Measurements from ENCODE around the gene MPDZ.
"Not testable (repeated sequence)": the region's sequence is repeated elsewhere in the genome, so short reads cannot be mapped to it uniquely, and the experiment has no call there.

MPDZ gene

DNA sequence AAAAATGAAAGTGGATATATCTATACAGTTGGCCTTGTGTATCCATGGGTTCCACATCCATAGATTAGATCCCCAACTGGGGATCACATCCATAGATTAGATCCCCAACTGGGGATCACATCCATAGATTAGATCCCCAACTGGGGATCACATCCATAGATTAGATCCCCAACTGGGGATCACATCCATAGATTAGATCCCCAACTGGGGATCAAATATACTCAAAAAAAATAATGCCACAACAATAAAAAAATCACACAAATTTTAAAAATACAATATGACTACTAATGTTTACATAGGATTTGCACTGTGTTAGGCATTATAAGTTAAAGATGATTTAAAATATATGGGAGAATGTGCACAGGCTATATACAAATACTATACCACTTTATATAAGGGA is 56.8 kb downstream of the MPDZ start:
- not testable (repeated sequence) for H3K4me1 ChIP-seq (ENCODE audit: control insufficient read depth in 1 of 2, insufficient read depth in 2 of 2, low read length in 2 of 2); H3K27me3 ChIP-seq (ENCODE audit: control insufficient read depth in 1 of 2, insufficient read depth in 2 of 2, low read length in 2 of 2); H3K36me3 ChIP-seq (ENCODE audit: control insufficient read depth in 1 of 2, insufficient read depth in 2 of 2, low read length in 2 of 2); H3K9me3 ChIP-seq (ENCODE audit: control insufficient read depth in 1 of 2, low read length in 2 of 2); H3K4me3 ChIP-seq (ENCODE audit: low read depth in 1 of 2, low read length in 2 of 2); H3K9ac ChIP-seq (ENCODE audit: low read depth in 1 of 2, low read length in 2 of 2); H3K27ac ChIP-seq (ENCODE audit: low read depth, low read length)

DNA sequence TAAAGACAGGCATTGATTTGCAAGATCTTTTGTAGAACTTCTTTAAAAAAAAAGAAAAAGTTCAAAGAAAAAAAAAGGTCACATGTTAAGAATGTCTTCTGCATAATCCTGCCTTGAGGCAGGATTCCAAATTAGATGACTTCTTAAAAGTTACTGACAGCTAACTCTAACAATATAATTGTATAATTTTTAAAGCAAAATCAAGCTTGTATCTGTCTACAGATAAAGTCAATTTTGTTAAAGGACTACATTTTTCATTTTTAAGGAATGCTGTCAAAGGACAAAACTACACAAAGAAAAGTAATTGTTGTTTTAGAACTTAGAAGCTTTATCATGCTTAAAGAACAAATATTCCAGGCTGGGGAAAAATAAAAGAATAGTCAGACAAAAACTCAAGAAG is 57.8 kb downstream of the MPDZ start:
- Histone ChIP-seq H3K27me3 (ENCODE audit: control insufficient read depth in 1 of 2, insufficient read depth in 2 of 2, low read length in 2 of 2) (no peaks in the 10 kb centered on the region), H3K27ac (ENCODE audit: low read depth, low read length) (no peak overlapping the region), H3K9ac (ENCODE audit: low read depth in 1 of 2, low read length in 2 of 2) (no peak overlapping the region), H3K4me3 (ENCODE audit: low read depth in 1 of 2, low read length in 2 of 2) (no peak overlapping the region), H3K4me1 (ENCODE audit: control insufficient read depth in 1 of 2, insufficient read depth in 2 of 2, low read length in 2 of 2) (no peaks in the 10 kb centered on the region), H3K36me3 (ENCODE audit: control insufficient read depth in 1 of 2, insufficient read depth in 2 of 2, low read length in 2 of 2) (no peaks in the 10 kb centered on the region), H3K9me3 (ENCODE audit: control insufficient read depth in 1 of 2, low read length in 2 of 2) (no peaks in the 10 kb centered on the region)

DNA sequence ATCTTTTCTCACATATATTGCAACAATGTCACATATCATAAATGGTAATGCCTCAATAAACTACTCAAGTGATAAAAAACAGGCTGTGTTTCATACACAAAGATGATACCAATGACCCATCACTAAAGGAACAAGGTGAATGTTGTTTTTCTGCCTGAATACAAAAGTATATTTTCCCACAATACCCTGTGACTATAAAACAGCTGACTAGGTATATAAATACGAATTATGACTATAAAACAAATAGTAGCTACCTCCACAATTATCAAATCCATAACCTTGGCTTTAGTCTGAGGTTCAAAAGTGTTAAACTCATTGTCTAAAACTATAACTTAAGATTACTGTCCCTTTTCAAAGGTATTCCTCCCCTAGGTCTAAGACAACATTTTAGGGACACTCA is 58.7 kb downstream of the MPDZ start:
- Histone ChIP-seq H3K9me3 (ENCODE audit: control insufficient read depth in 1 of 2, low read length in 2 of 2) (no peaks in the 10 kb centered on the region), H3K4me3 (ENCODE audit: low read depth in 1 of 2, low read length in 2 of 2) (no peak overlapping the region), H3K36me3 (ENCODE audit: control insufficient read depth in 1 of 2, insufficient read depth in 2 of 2, low read length in 2 of 2) (no peaks in the 10 kb centered on the region), H3K4me1 (ENCODE audit: control insufficient read depth in 1 of 2, insufficient read depth in 2 of 2, low read length in 2 of 2) (no peaks in the 10 kb centered on the region), H3K9ac (ENCODE audit: low read depth in 1 of 2, low read length in 2 of 2) (no peak overlapping the region), H3K27me3 (ENCODE audit: control insufficient read depth in 1 of 2, insufficient read depth in 2 of 2, low read length in 2 of 2) (no peaks in the 10 kb centered on the region), H3K27ac (ENCODE audit: low read depth, low read length) (no peak overlapping the region)

DNA sequence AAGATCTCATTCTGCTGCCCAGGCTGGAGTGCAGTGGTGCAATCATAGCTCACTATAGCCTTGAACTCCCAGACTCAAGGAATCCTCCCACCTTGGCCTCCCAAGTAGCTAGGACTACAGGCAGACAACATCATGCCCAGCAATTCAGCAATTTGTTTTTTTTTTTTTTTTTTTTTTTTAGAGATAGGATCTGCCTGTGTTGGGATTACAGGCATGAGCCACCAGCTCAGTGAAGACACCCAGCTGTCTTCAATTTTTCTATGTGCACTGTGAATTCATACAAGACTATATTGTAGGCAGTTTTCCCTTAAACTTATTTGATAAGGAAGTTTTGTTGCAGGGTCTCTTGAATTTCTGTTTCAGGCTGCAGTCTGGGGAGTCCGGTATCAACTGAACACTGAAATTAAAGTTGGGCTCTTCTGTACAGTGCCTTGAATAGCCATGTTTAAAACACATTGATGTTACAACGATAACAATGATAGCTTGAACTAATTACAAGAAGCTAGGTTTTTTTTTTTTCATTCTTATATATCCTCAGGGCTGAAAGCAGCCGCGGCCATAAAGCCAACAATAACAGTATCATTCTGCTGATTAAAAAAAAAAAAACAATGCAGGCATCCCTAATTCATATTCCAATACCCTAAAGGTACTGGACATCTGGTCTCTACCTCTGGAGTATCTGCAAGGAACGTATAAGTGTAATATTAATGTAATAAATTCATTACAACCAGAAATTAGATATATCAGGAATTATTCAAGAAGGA is 63.5 kb downstream of the MPDZ start:
- no peaks in the 10 kb centered on the region for H3K4me1 ChIP-seq (ENCODE audit: control insufficient read depth in 1 of 2, insufficient read depth in 2 of 2, low read length in 2 of 2)
- H3K36me3 ChIP-seq (ENCODE audit: control insufficient read depth in 1 of 2, insufficient read depth in 2 of 2, low read length in 2 of 2) = no peaks in the 10 kb centered on the region
- no peak overlapping the region for H3K9ac ChIP-seq (ENCODE audit: low read depth in 1 of 2, low read length in 2 of 2)
- H3K27ac ChIP-seq (ENCODE audit: low read depth, low read length) = no peak overlapping the region
- H3K9me3 ChIP-seq (ENCODE audit: control insufficient read depth in 1 of 2, low read length in 2 of 2) = no peaks in the 10 kb centered on the region
- no peak overlapping the region for H3K4me3 ChIP-seq (ENCODE audit: low read depth in 1 of 2, low read length in 2 of 2)
- H3K27me3 ChIP-seq (ENCODE audit: control insufficient read depth in 1 of 2, insufficient read depth in 2 of 2, low read length in 2 of 2) = no peaks in the 10 kb centered on the region

DNA sequence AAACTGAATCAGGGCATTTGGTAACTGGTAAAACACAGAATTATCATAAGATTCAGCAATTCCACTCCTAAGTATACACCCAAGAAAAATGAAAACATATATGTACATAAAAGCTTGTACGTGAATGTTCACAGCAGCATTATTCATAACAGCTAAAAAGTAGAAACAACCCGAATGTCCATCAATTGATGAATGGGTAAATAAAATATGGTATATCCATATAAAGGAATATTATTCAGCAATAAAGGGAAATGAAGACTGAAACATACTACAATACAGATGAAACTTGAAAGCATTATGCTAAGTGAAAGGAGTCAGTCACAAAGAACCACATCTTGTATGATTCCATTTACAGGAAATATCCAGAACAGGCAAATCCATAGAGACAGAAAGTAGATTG is 65.5 kb downstream of the MPDZ start:
- no peak overlapping the region for H3K4me3 ChIP-seq (ENCODE audit: low read depth in 1 of 2, low read length in 2 of 2)
- no peak overlapping the region for H3K27ac ChIP-seq (ENCODE audit: low read depth, low read length)
- no peaks in the 10 kb centered on the region for H3K27me3 ChIP-seq (ENCODE audit: control insufficient read depth in 1 of 2, insufficient read depth in 2 of 2, low read length in 2 of 2)
- H3K36me3 ChIP-seq (ENCODE audit: control insufficient read depth in 1 of 2, insufficient read depth in 2 of 2, low read length in 2 of 2) = no peaks in the 10 kb centered on the region
- no peak overlapping the region for H3K9ac ChIP-seq (ENCODE audit: low read depth in 1 of 2, low read length in 2 of 2)
- H3K9me3 ChIP-seq (ENCODE audit: control insufficient read depth in 1 of 2, low read length in 2 of 2) = no peaks in the 10 kb centered on the region
- H3K4me1 ChIP-seq (ENCODE audit: control insufficient read depth in 1 of 2, insufficient read depth in 2 of 2, low read length in 2 of 2) = no peaks in the 10 kb centered on the region

DNA sequence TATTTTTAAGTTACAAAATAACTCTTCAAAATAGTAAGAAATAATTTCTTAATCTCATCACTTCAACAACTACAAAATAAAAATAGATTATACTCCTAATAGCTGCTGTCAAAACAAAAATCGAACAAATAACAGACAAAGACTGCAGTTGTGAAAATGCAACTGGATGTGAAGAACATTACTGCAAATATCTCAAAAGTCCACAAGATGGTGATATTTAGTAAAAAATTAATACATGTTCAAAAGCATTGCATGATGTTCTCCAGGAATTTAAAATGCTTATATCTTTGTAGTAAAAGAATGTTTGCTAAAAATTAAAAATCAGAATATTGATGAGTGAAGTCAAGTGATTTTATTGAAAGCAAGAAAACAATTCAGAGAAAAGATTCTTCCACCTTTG is 66.2 kb downstream of the MPDZ start:
- no peak overlapping the region for H3K27ac ChIP-seq (ENCODE audit: low read depth, low read length)
- H3K4me1 ChIP-seq (ENCODE audit: control insufficient read depth in 1 of 2, insufficient read depth in 2 of 2, low read length in 2 of 2) = no peaks in the 10 kb centered on the region
- no peak overlapping the region for H3K4me3 ChIP-seq (ENCODE audit: low read depth in 1 of 2, low read length in 2 of 2)
- H3K27me3 ChIP-seq (ENCODE audit: control insufficient read depth in 1 of 2, insufficient read depth in 2 of 2, low read length in 2 of 2) = no peaks in the 10 kb centered on the region
- H3K36me3 ChIP-seq (ENCODE audit: control insufficient read depth in 1 of 2, insufficient read depth in 2 of 2, low read length in 2 of 2) = no peaks in the 10 kb centered on the region
- no peaks in the 10 kb centered on the region for H3K9me3 ChIP-seq (ENCODE audit: control insufficient read depth in 1 of 2, low read length in 2 of 2)
- H3K9ac ChIP-seq (ENCODE audit: low read depth in 1 of 2, low read length in 2 of 2) = no peak overlapping the region

DNA sequence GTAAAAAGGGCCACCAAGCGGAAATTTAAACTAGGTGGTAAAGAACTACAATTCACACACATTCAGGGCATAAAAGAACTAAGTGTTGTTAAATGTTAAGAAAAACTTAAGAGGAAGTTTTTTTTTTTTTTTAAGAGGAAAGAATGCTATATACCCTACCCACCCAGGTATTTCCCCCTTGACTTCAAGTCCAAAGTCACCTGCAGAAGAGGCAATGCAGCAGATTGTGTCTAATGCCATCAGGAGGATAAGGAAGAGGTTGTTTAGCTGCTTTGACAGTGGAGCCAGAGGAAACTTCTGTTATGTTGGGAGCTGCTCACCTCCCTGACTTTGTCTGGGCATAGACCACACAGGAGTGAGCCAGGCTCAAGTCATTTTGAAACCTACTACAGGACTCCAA is 69.2 kb downstream of the MPDZ start:
- Histone ChIP-seq H3K4me3 (ENCODE audit: low read depth in 1 of 2, low read length in 2 of 2) (no peak overlapping the region), H3K9ac (ENCODE audit: low read depth in 1 of 2, low read length in 2 of 2) (no peak overlapping the region), H3K27me3 (ENCODE audit: control insufficient read depth in 1 of 2, insufficient read depth in 2 of 2, low read length in 2 of 2) (no peaks in the 10 kb centered on the region), H3K36me3 (ENCODE audit: control insufficient read depth in 1 of 2, insufficient read depth in 2 of 2, low read length in 2 of 2) (no peaks in the 10 kb centered on the region), H3K4me1 (ENCODE audit: control insufficient read depth in 1 of 2, insufficient read depth in 2 of 2, low read length in 2 of 2) (no peaks in the 10 kb centered on the region), H3K9me3 (ENCODE audit: control insufficient read depth in 1 of 2, low read length in 2 of 2) (no peaks in the 10 kb centered on the region), H3K27ac (ENCODE audit: low read depth, low read length) (no peak overlapping the region)

DNA sequence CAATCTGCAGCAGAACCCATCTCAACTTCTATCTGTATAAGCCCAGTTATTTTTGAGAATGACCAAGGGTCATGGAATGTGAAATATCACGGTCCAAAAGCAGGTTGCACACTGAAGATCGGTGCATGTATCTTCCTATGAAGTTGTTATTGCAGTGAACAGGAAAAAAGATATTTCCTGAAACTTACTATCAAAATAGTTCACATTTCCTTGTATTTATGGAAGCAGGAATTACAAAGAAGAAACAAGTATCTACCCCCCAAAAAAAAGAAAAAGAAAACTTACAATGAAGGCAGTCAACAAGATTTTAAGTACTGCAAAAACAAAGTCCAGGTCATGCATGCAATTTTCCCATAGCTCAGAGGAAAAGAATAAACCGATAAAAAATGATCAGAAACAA is 70.0 kb downstream of the MPDZ start:
- no peaks in the 10 kb centered on the region for H3K4me1 ChIP-seq (ENCODE audit: control insufficient read depth in 1 of 2, insufficient read depth in 2 of 2, low read length in 2 of 2)
- H3K27ac ChIP-seq (ENCODE audit: low read depth, low read length) = no peak overlapping the region
- no peaks in the 10 kb centered on the region for H3K9me3 ChIP-seq (ENCODE audit: control insufficient read depth in 1 of 2, low read length in 2 of 2)
- H3K27me3 ChIP-seq (ENCODE audit: control insufficient read depth in 1 of 2, insufficient read depth in 2 of 2, low read length in 2 of 2) = no peaks in the 10 kb centered on the region
- no peaks in the 10 kb centered on the region for H3K36me3 ChIP-seq (ENCODE audit: control insufficient read depth in 1 of 2, insufficient read depth in 2 of 2, low read length in 2 of 2)
- no peak overlapping the region for H3K9ac ChIP-seq (ENCODE audit: low read depth in 1 of 2, low read length in 2 of 2)
- no peak overlapping the region for H3K4me3 ChIP-seq (ENCODE audit: low read depth in 1 of 2, low read length in 2 of 2)

DNA sequence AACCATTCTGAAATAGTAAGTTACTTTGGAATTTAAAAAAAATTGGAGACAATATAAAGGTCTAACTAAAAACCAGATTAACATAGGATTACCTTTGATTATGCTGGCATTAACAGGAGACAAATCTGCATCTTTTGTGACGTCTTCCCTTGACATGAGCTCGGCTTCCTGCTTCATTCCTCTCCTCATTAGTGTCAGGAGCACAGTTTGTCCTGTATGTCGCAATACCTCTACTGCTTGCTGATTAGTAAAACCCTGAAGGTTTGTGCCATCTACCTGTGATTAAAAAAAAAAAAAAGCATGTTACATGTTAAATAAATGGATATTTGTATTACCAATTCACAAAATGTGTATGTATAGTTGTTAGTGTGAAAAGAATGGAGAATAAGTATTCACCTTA is 73.7 kb downstream of the MPDZ start:
- no peaks in the 10 kb centered on the region for H3K4me1 ChIP-seq (ENCODE audit: control insufficient read depth in 1 of 2, insufficient read depth in 2 of 2, low read length in 2 of 2)
- no peaks in the 10 kb centered on the region for H3K9me3 ChIP-seq (ENCODE audit: control insufficient read depth in 1 of 2, low read length in 2 of 2)
- H3K27me3 ChIP-seq (ENCODE audit: control insufficient read depth in 1 of 2, insufficient read depth in 2 of 2, low read length in 2 of 2) = no peaks in the 10 kb centered on the region
- no peak overlapping the region for H3K9ac ChIP-seq (ENCODE audit: low read depth in 1 of 2, low read length in 2 of 2)
- H3K36me3 ChIP-seq (ENCODE audit: control insufficient read depth in 1 of 2, insufficient read depth in 2 of 2, low read length in 2 of 2) = no peaks in the 10 kb centered on the region
- no peak overlapping the region for H3K4me3 ChIP-seq (ENCODE audit: low read depth in 1 of 2, low read length in 2 of 2)
- H3K27ac ChIP-seq (ENCODE audit: low read depth, low read length) = no peak overlapping the region

DNA sequence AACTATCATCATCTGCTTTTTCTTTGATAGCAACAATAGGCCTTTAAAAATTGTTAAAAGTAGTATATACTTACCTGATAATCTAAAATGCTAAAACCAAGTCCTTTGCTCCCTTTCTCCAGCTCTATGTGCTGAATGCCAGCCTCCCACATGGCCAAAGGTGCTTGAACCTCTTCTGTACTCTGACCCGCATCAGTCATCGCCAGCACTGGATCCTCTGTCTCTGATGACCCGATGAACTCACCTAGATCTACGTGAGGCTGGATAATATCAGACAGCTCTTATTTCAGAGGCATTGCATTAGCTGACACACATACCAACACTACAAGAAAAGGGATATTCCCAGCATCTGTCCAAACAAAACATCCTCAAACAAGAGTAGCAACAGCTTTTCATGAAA is 89.5 kb downstream of the MPDZ start:
- H3K9ac ChIP-seq (ENCODE audit: low read depth in 1 of 2, low read length in 2 of 2) = no peak overlapping the region
- no peak overlapping the region for H3K27ac ChIP-seq (ENCODE audit: low read depth, low read length)
- no peaks in the 10 kb centered on the region for H3K9me3 ChIP-seq (ENCODE audit: control insufficient read depth in 1 of 2, low read length in 2 of 2)
- H3K4me1 ChIP-seq (ENCODE audit: control insufficient read depth in 1 of 2, insufficient read depth in 2 of 2, low read length in 2 of 2) = no peaks in the 10 kb centered on the region
- no peaks in the 10 kb centered on the region for H3K27me3 ChIP-seq (ENCODE audit: control insufficient read depth in 1 of 2, insufficient read depth in 2 of 2, low read length in 2 of 2)
- no peak overlapping the region for H3K4me3 ChIP-seq (ENCODE audit: low read depth in 1 of 2, low read length in 2 of 2)
- no peaks in the 10 kb centered on the region for H3K36me3 ChIP-seq (ENCODE audit: control insufficient read depth in 1 of 2, insufficient read depth in 2 of 2, low read length in 2 of 2)

DNA sequence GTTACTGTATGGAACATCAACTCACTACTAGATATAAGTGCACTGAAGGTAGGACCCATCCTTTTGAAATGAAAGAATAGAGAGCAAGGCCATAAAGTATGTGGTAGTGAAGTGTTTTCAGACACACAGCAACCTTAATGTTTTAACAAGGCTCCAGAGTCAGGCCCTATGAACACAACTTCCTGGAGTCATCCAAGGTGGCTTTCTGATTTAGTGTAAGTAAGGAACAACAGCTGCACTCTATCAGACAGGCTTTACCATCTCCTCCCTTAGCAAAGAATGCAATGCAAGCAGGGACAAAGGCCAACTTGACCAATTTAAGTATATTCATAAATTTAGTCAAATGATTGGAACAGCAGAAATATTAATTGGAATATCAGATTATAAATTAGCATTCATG is 90.1 kb downstream of the MPDZ start:
- H3K9ac ChIP-seq (ENCODE audit: low read depth in 1 of 2, low read length in 2 of 2) = no peak overlapping the region
- no peak overlapping the region for H3K4me3 ChIP-seq (ENCODE audit: low read depth in 1 of 2, low read length in 2 of 2)
- no peaks in the 10 kb centered on the region for H3K9me3 ChIP-seq (ENCODE audit: control insufficient read depth in 1 of 2, low read length in 2 of 2)
- no peaks in the 10 kb centered on the region for H3K36me3 ChIP-seq (ENCODE audit: control insufficient read depth in 1 of 2, insufficient read depth in 2 of 2, low read length in 2 of 2)
- H3K27me3 ChIP-seq (ENCODE audit: control insufficient read depth in 1 of 2, insufficient read depth in 2 of 2, low read length in 2 of 2) = no peaks in the 10 kb centered on the region
- no peak overlapping the region for H3K27ac ChIP-seq (ENCODE audit: low read depth, low read length)
- H3K4me1 ChIP-seq (ENCODE audit: control insufficient read depth in 1 of 2, insufficient read depth in 2 of 2, low read length in 2 of 2) = no peaks in the 10 kb centered on the region
